GM11168 (cell line): Measurements from ENCODE around the gene PSMB2.

Source experiments
- in situ Hi-C: fragments of 300-500 bp; cut with MboI; formaldehyde crosslinking; loops from one replicate; pipeline ENCODE4 v1.12.0; 2022; ENCODE audit warnings: low sequenced_read_pairs; ENCODE audit not compliant: unreplicated experiment

Gene PSMB2

GRCh38 chr1:35646043-35646442 lies 4.7 kb upstream of the PSMB2 start:
- in situ Hi-C loops: no loop called here

- in situ Hi-C loops: no loop called here
These were observed 2.9 kb upstream of the PSMB2 start for GRCh38 chr1:35644204-35644603.

- in situ Hi-C loops: no loop called here
These were observed 1.2 kb upstream of the PSMB2 start for GRCh38 chr1:35642471-35642955.

GRCh38 chr1:35640380-35641232 lies 720 bp downstream of the PSMB2 start:
- in situ Hi-C loops: no loop called here

- in situ Hi-C loops: no loop called here
These were observed 3.9 kb downstream of the PSMB2 start for GRCh38 chr1:35637401-35637809.

GRCh38 chr1:35633547-35633946 lies 7.8 kb downstream of the PSMB2 start:
- in situ Hi-C loops: no loop called here

- in situ Hi-C loops: no loop called here
These were observed 9.9 kb downstream of the PSMB2 start for GRCh38 chr1:35631396-35631795.

GRCh38 chr1:35629051-35629450 lies 12.3 kb downstream of the PSMB2 start:
- in situ Hi-C loops: no loop called here

- in situ Hi-C loops: no loop called here
These were observed 17.5 kb downstream of the PSMB2 start for GRCh38 chr1:35623832-35624231.

GRCh38 chr1:35622510-35623178 lies 18.7 kb downstream of the PSMB2 start:
- in situ Hi-C loops: no loop called here

- in situ Hi-C loops: no loop called here
These were observed 21.8 kb downstream of the PSMB2 start for GRCh38 chr1:35619237-35620121.

GRCh38 chr1:35615440-35615839 lies 25.9 kb downstream of the PSMB2 start:
- in situ Hi-C loops: no loop called here

- in situ Hi-C loops: no loop called here
These were observed 29.7 kb downstream of the PSMB2 start for GRCh38 chr1:35611655-35612054.

GRCh38 chr1:35605867-35606182 lies 35.5 kb downstream of the PSMB2 start:
- in situ Hi-C loops: no loop called here

- in situ Hi-C loops: no loop called here
These were observed 36.1 kb downstream of the PSMB2 start for GRCh38 chr1:35605071-35605866.

- in situ Hi-C loops: no loop called here
These were observed 37.4 kb downstream of the PSMB2 start for GRCh38 chr1:35603941-35604340.

GRCh38 chr1:35603468-35603867 lies 37.9 kb downstream of the PSMB2 start:
- in situ Hi-C loops: no loop called here

GRCh38 chr1:35600593-35600992 lies 40.7 kb downstream of the PSMB2 start:
- in situ Hi-C loops: no loop called here

GRCh38 chr1:35599411-35599810 lies 41.9 kb downstream of the PSMB2 start:
- in situ Hi-C loops: no loop called here

GRCh38 chr1:35598895-35599294 lies 42.4 kb downstream of the PSMB2 start:
- in situ Hi-C loops: no loop called here
